Heart left ventricle (tissue), 16 donors: ENCODE results near the gene POLR1D. TPM values are rescaled to one million over a fixed set of nuclear protein-coding genes. Genes with fewer than 3 reads are reported as not detected.

Source experiments
- ATAC-seq, 4 donors: fragments of 200-7000 bp; cut with Tn5 transposase; one replicate each; pipeline ENCODE4 v1.9.1; 2020 to 2022; ENCODE audit warnings: moderate library complexity in 4 of 4, mild to moderate bottlenecking in 3 of 4, moderate number of reproducible peaks in 1 of 4
- DNase-seq, 5 donors: peaks; one replicate each; pipeline ENCODE4 v3.0.0-alpha.2; 2020
- H3K27ac ChIP-seq, 12 donors: fragments of 200-600 bp; sonication (generic) in 4 of 12; one replicate each; pipeline versions ENCODE4 v1.5.0 to v1.8.0; 2016 to 2022; ENCODE audit warnings: mild to moderate bottlenecking in 2 of 12
- H3K27me3 ChIP-seq, 9 donors: fragments of 200-600 bp; sonication (generic) in 2 of 9; one replicate each; pipeline versions ENCODE4 v1.5.1 to v1.8.0; 2016 to 2022; ENCODE audit warnings: mild to moderate bottlenecking in 3 of 9
- H3K36me3 ChIP-seq, 9 donors: fragments of 200-600 bp; sonication (generic) in 2 of 9; one replicate each; pipeline versions ENCODE4 v1.5.0 to v1.8.0; 2018 to 2022; ENCODE audit warnings: mild to moderate bottlenecking in 2 of 9
- H3K4me1 ChIP-seq, 12 donors: fragments of 200-600 bp; sonication (generic) in 4 of 12; one replicate each; pipeline versions ENCODE4 v1.5.0 to v1.8.0; 2016 to 2022; ENCODE audit warnings: mild to moderate bottlenecking in 3 of 12
- H3K4me3 ChIP-seq, 12 donors: fragments of 200-600 bp; sonication (generic) in 4 of 12; one replicate each; pipeline versions ENCODE4 v1.5.0 to v1.8.0; 2017 to 2022; ENCODE audit warnings: mild to moderate bottlenecking in 9 of 12, moderate library complexity in 4 of 12
- H3K9me3 ChIP-seq, 12 donors: fragments of 200-600 bp; sonication (generic) in 4 of 12; one replicate each; pipeline versions ENCODE4 v1.5.0 to v1.8.0; 2016 to 2022; ENCODE audit warnings: mild to moderate bottlenecking in 1 of 12
- POLR2A ChIP-seq, 2 donors: fragments of 450-650 bp; IDR thresholded peaks; one replicate each; pipeline ENCODE4 v1.6.1; 2017; ENCODE audit warnings: antibody characterized with exemption in 2 of 2, mild to moderate bottlenecking in 2 of 2, moderate library complexity in 2 of 2
- WGBS, 4 donors: extraction: QIAGEN DNeasy Blood & Tissue Kit in 2 of 4; methylation state at CpG; one replicate each; pipeline versions ENCODE4 v1.1.5 to v1.1.7; 2013 to 2018; 5-methylcytosine and 5-hydroxymethylcytosine counted together
- intact Hi-C, 10 donors: fragments of 100-400 bp; cut with DNase I; formaldehyde crosslinking; loops; one replicate each; pipeline versions ENCODE4 v1.11.1 to v1.14.2; 2022
- polyA plus RNA-seq, 2 donors: library from polyadenylated mRNA; stranded (reverse); fragments of 200-250 nt; gene quantifications; one replicate each; pipeline ENCODE4 v1.2.3, GENCODE V29; 2013
- total RNA-seq, 9 donors: library from RNA; depleted of rRNA in 2 of 9; stranded (reverse); fragments of >200 nt in 2 of 9; fragmentation: NEBNext Ultra II Directional in 3 of 9; extraction: Animal tissue kit (Norgen Biotek cat#: 25700) in 3 of 9; gene quantifications; one replicate each; pipeline versions ENCODE4 v1.1.0 to v1.2.4, GENCODE V29; 2016 to 2023
- TF ChIP-seq, protein P1 (sequence below), 12 donors: fragments of 200-600 bp; sonication (generic) in 4 of 12; IDR thresholded peaks; one replicate each; pipeline versions ENCODE4 v1.5.0 to v1.8.0; 2018 to 2022; ENCODE audit warnings: antibody characterized with exemption in 12 of 12, mild to moderate bottlenecking in 5 of 12
- donor health status: ischemic (EF 13 %, LVEDD 7.1; RV severe dilation, severe dysfunction).
- donor health status: healthy with polysubstance abuse.
- donor health status: DM: no; HTN: yes; CAD: no.
- donor health status: DM: no; HTN: no; CAD: no.
- donor health status: ischemic (EF 25% LVEDD 6.9; RV normal size, moderate dysfunction).
- donor health status: ischemic (EF 25% LVEDD 5.7; RV mildly dilated, moderate dysfunction).
- donor health status: healthy.
- donor health status: DM: yes; HTN: yes; CAD: no.
- donor health status: ischemic (EF 35%, LVEDD 5.7; RV mildly dilated, moderate dysfunction).
- donor health status: nonischemic (EF 11% LVEDD 7.7; RV severe dilation, severe dysfunction).
- donor health status: DM: yes; HTN: yes; CAD: no.
- donor health status: PGD.
- donor health status: ischemic (EF 29% LVEDD 5.4; RV normal size, mild dysfunction).
- donor health status: nonischemic (EF 23%, LVEDD 6.1; RV moderate dilation, normal function).

The POLR1D gene
- total and polyA plus RNA-seq, 11 donors, result 68.4 to 152 (median 87.4) TPM

DNA sequence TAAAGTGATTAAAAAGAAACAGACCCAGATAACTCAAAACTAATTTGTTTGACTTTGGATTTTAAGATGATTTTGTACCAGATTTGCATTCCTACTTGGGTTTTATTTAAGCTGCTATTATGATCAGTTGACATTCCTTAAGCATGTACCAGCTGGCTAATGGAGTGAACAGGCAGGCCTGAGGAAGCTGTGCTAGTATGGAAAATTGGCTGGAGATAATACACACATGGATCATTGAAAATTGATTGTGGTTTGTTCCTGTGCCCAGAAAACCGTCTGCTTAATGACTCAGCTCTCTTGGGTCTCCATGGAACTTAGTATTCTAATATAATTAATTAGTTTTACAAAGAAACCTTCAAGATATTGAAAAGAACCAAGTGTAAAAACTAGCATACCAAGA is 22.6 kb downstream of the POLR1D start:
- no peaks in the 10 kb centered on the region for H3K27me3 ChIP-seq
- H3K4me3 ChIP-seq, result no peak overlapping the region
- DNase-seq (no peak), ATAC-seq (peak in 2 of 4 donors; percentile 42 to 47)
- WGBS, 4 donors, result 11 to 38% (median 28%) methylated on average over 1 of the region's 1 CpG
- H3K4me1 ChIP-seq, result peaks cover 0 to 28% (median 12%) of the 10 kb centered on the region in 12 donors
- peaks cover 0 to 4% (median 0%) of the 10 kb centered on the region in 12 donors for H3K9me3 ChIP-seq
- TF ChIP-seq, protein P1, sequence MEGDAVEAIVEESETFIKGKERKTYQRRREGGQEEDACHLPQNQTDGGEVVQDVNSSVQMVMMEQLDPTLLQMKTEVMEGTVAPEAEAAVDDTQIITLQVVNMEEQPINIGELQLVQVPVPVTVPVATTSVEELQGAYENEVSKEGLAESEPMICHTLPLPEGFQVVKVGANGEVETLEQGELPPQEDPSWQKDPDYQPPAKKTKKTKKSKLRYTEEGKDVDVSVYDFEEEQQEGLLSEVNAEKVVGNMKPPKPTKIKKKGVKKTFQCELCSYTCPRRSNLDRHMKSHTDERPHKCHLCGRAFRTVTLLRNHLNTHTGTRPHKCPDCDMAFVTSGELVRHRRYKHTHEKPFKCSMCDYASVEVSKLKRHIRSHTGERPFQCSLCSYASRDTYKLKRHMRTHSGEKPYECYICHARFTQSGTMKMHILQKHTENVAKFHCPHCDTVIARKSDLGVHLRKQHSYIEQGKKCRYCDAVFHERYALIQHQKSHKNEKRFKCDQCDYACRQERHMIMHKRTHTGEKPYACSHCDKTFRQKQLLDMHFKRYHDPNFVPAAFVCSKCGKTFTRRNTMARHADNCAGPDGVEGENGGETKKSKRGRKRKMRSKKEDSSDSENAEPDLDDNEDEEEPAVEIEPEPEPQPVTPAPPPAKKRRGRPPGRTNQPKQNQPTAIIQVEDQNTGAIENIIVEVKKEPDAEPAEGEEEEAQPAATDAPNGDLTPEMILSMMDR (IDR thresholded peaks at IDR 0.05), result no peak
- no peak for TF ChIP-seq POLR2A (IDR thresholded peaks at IDR 0.05)
- peaks cover 0 to 12% (median 10%) of the 10 kb centered on the region in 9 donors for H3K36me3 ChIP-seq
- peak overlapping the region in 1 of 12 donors; percentile 50 for H3K27ac ChIP-seq
- intact Hi-C loops, result loop anchor here in 1 of 10 donors (10.0 kb wide), 1 partner anchor 1020 kb away; no protein-coding TSS in a partner anchor

DNA sequence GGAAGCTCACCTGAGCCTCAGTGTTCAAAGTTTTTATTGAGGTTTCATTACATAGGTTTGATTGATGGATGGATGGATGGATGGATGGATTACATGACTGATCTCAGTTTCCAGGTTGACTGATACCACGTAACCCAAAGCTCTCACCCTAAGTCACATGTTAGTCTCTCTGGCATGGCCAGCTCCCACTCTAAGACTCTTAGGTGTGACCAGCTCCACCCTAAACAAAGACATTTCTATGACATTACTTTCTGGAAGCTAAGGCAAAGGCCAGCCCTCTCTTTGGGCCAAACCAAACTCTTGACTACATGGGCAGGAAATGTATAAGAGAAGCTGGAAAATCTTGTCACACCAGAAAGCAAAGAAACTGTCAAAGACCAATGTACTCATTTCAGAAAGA is 28.6 kb downstream of the POLR1D start:
- no peak overlapping the region for H3K27ac ChIP-seq
- intact Hi-C loops, result no loop called here
- DNase-seq, result no peak
- TF ChIP-seq POLR2A (IDR thresholded peaks at IDR 0.05), result no peak
- TF ChIP-seq, protein P1 (IDR thresholded peaks at IDR 0.05), result no peak
- no peak for ATAC-seq
- H3K27me3 ChIP-seq, result no peaks in the 10 kb centered on the region
- 98 to 100% (median 99%) methylated on average over 1 of the region's 1 CpG for WGBS, 4 donors
- peaks cover 0 to 3% (median 0%) of the 10 kb centered on the region in 12 donors for H3K4me1 ChIP-seq
- H3K9me3 ChIP-seq, result peaks cover 0 to 18% (median 9%) of the 10 kb centered on the region in 12 donors
- no peak overlapping the region for H3K4me3 ChIP-seq
- peaks cover 8 to 39% (median 27%) of the 10 kb centered on the region in 9 donors for H3K36me3 ChIP-seq

DNA sequence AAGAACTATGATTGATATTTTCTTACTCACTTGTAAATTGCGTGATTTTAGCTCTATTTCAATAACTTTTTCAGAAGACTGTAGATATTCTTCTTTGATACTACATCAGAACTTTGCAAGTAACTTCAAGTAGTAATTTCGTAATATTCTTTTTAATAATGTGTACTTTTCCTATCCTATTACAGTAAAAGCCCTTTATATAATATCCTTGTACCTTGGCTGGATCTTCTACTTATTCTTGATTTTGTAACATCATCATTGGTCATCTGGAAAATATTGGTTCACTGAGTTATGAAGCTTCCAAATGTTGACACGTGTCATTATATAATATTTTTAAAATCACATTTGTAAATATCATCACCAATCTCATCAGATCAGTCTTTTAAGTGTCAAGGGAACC is 32.4 kb downstream of the POLR1D start:
- peaks cover 8 to 31% (median 19%) of the 10 kb centered on the region in 9 donors for H3K36me3 ChIP-seq
- H3K9me3 ChIP-seq, result peaks cover 0 to 18% (median 9%) of the 10 kb centered on the region in 12 donors
- TF ChIP-seq, protein P1 (IDR thresholded peaks at IDR 0.05), result no peak
- TF ChIP-seq POLR2A (IDR thresholded peaks at IDR 0.05), result no peak
- H3K27me3 ChIP-seq, result no peaks in the 10 kb centered on the region
- no peak overlapping the region for H3K27ac ChIP-seq
- H3K4me1 ChIP-seq, result peaks cover 0 to 12% (median 5%) of the 10 kb centered on the region in 12 donors
- ATAC-seq (no peak), DNase-seq (no peak)
- H3K4me3 ChIP-seq, result no peak overlapping the region
- WGBS, 4 donors, result 80 to 98% (median 96%) methylated on average over 3 of the region's 3 CpGs
- intact Hi-C loops, result no loop called here

DNA sequence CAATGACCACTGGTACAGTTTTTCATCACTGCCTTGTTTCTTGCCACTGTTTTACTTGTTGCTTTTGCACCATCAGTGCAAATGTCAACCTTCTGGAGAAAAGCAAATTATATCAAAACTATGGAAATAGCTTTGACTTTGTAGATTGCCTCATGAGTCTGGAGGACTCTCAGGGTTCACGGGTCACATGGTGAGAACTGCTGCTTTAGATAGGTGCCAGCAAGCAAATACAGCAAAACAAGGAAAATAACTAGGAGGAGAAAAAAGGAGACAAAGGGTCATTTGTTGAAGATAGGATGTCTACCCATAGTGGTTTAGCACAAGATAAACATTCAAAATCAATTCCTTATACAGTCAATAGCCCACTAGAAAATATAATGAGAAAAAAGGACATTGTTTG is 33.1 kb downstream of the POLR1D start:
- peaks cover 0 to 15% (median 5%) of the 10 kb centered on the region in 12 donors for H3K4me1 ChIP-seq
- intact Hi-C loops, result no loop called here
- no peak overlapping the region for H3K4me3 ChIP-seq
- H3K9me3 ChIP-seq, result peaks cover 0 to 14% (median 6%) of the 10 kb centered on the region in 12 donors
- peaks cover 7 to 23% (median 13%) of the 10 kb centered on the region in 9 donors for H3K36me3 ChIP-seq
- no peak overlapping the region for H3K27ac ChIP-seq
- ATAC-seq, result no peak
- no peaks in the 10 kb centered on the region for H3K27me3 ChIP-seq
- WGBS, 4 donors, result 95 to 100% (median 97%) methylated on average over 1 of the region's 1 CpG
- no peak for DNase-seq
- no peak for TF ChIP-seq POLR2A (IDR thresholded peaks at IDR 0.05)
- TF ChIP-seq, protein P1 (IDR thresholded peaks at IDR 0.05), result no peak
